GM19240 (cell line): ENCODE measurements around the gene ACADSB.

Experiments used
- DNase-seq: peaks from one replicate; pipeline ENCODE4 v3.0.0; 2011; ENCODE audit warnings: low spot score; ENCODE audit not compliant: insufficient read length

Gene ACADSB

GRCh38 chr10:123038782-123039631, 30.2 kb downstream of the ACADSB start:
- DNase-seq = no peak

GRCh38 chr10:123039632-123039930, 30.8 kb downstream of the ACADSB start:
- no peak for DNase-seq

GRCh38 chr10:123042708-123043408, 34.1 kb downstream of the ACADSB start:
- no peak for DNase-seq

- peak; percentile 28 for DNase-seq
Observed at GRCh38 chr10:123043409-123043925, 34.7 kb downstream of the ACADSB start.

GRCh38 chr10:123044391-123044790, 35.6 kb downstream of the ACADSB start:
- no peak for DNase-seq

- DNase-seq = no peak
Observed at GRCh38 chr10:123045961-123046731, 37.3 kb downstream of the ACADSB start.

- no peak for DNase-seq
Observed at GRCh38 chr10:123057968-123058367, 49.2 kb downstream of the ACADSB start.

GRCh38 chr10:123061865-123062264, 53.1 kb downstream of the ACADSB start:
- DNase-seq = no peak

GRCh38 chr10:123062726-123063125, 53.9 kb downstream of the ACADSB start:
- no peak for DNase-seq

GRCh38 chr10:123068087-123068853, 59.5 kb downstream of the ACADSB start:
- no peak for DNase-seq

GRCh38 chr10:123069246-123069986, 60.6 kb downstream of the ACADSB start:
- no peak for DNase-seq

- no peak for DNase-seq
Observed at GRCh38 chr10:123073187-123073586, 64.4 kb downstream of the ACADSB start.

- no peak for DNase-seq
Observed at GRCh38 chr10:123074215-123074614, 65.4 kb downstream of the ACADSB start.

GRCh38 chr10:123081896-123082295, 73.1 kb downstream of the ACADSB start:
- DNase-seq = no peak

GRCh38 chr10:123083811-123084210, 75.0 kb downstream of the ACADSB start:
- DNase-seq = no peak

- no peak for DNase-seq
Observed at GRCh38 chr10:123086281-123086680, 77.5 kb downstream of the ACADSB start.

GRCh38 chr10:123087348-123087747, 78.5 kb downstream of the ACADSB start:
- no peak for DNase-seq

GRCh38 chr10:123087786-123088185, 79.0 kb downstream of the ACADSB start:
- no peak for DNase-seq

- no peak for DNase-seq
Observed at GRCh38 chr10:123092635-123093414, 84.0 kb downstream of the ACADSB start.

- DNase-seq = no peak
Observed at GRCh38 chr10:123093489-123093888, 84.7 kb downstream of the ACADSB start.
